MG63 (cell line): ENCODE measurements around the gene PDE6H. TPM values are rescaled to one million over a fixed set of nuclear protein-coding genes. Genes with fewer than 3 reads are reported as not detected.
A peak's percentile ranks its signal among the peaks of the same experiment; 100 is the strongest.

ENCODE experiments used
- DNase-seq: peaks from one replicate; pipeline ENCODE4 v3.0.0-alpha.2; 2020
- H3K27me3 ChIP-seq: fragments of 250-450 bp; sonication (Bioruptor Pico); 2 replicates; pipeline ENCODE4 v1.5.1; 2020; ENCODE audit warnings: mild to moderate bottlenecking, moderate library complexity
- H3K36me3 ChIP-seq: fragments of 250-450 bp; sonication (Bioruptor Pico); 2 replicates; pipeline ENCODE4 v1.5.1; 2020; ENCODE audit warnings: mild to moderate bottlenecking, moderate library complexity
- H3K4me3 ChIP-seq: fragments of 250-450 bp; sonication (Bioruptor Pico); 2 replicates; pipeline ENCODE4 v1.5.1; 2020; ENCODE audit warnings: mild to moderate bottlenecking, moderate library complexity
- H3K9me3 ChIP-seq: fragments of 250-450 bp; sonication (Bioruptor Pico); 2 replicates; pipeline ENCODE4 v1.5.1; 2020; ENCODE audit warnings: mild to moderate bottlenecking, moderate library complexity
- total RNA-seq: library from RNA; depleted of rRNA; stranded (reverse); fragments of >200 nt; shearing (Covaris generic); gene quantifications from 2 replicates; pipeline ENCODE4 v1.2.3, GENCODE V29; 2014; ENCODE audit warnings: low replicate concordance

The PDE6H gene
- total RNA-seq, 1 experiment from 2014 or later: not detected

GRCh38 chr12:14946861-14947260 is 26.0 kb upstream of the PDE6H start:
- no peak for DNase-seq
- Histone ChIP-seq H3K27me3 (no peaks in the 10 kb centered on the region), H3K36me3 (no peaks in the 10 kb centered on the region), H3K4me3 (no peak overlapping the region), H3K9me3 (no peaks in the 10 kb centered on the region)

- Histone ChIP-seq H3K4me3 (no peak overlapping the region), H3K36me3 (no peaks in the 10 kb centered on the region), H3K27me3 (no peaks in the 10 kb centered on the region), H3K9me3 (no peaks in the 10 kb centered on the region)
- DNase-seq: no peak
These were observed 24.2 kb upstream of the PDE6H start for GRCh38 chr12:14948672-14949071.

- Histone ChIP-seq H3K4me3 (no peak overlapping the region), H3K9me3 (no peaks in the 10 kb centered on the region), H3K27me3 (no peaks in the 10 kb centered on the region), H3K36me3 (no peaks in the 10 kb centered on the region)
- DNase-seq: no peak
These were observed 23.2 kb upstream of the PDE6H start for GRCh38 chr12:14949631-14950030.

GRCh38 chr12:14950421-14950820 is 22.4 kb upstream of the PDE6H start:
- DNase-seq: no peak
- no peaks in the 10 kb centered on the region for H3K27me3 ChIP-seq
- no peaks in the 10 kb centered on the region for H3K9me3 ChIP-seq
- H3K36me3 ChIP-seq: no peaks in the 10 kb centered on the region
- H3K4me3 ChIP-seq: no peak overlapping the region

- H3K9me3 ChIP-seq: no peaks in the 10 kb centered on the region
- H3K4me3 ChIP-seq: no peak overlapping the region
- H3K27me3 ChIP-seq: no peaks in the 10 kb centered on the region
- DNase-seq: no peak
- H3K36me3 ChIP-seq: no peaks in the 10 kb centered on the region
These were observed 21.7 kb upstream of the PDE6H start for GRCh38 chr12:14950982-14951746.

- no peaks in the 10 kb centered on the region for H3K27me3 ChIP-seq
- no peak overlapping the region for H3K4me3 ChIP-seq
- DNase-seq: no peak
- no peaks in the 10 kb centered on the region for H3K9me3 ChIP-seq
- H3K36me3 ChIP-seq: no peaks in the 10 kb centered on the region
These were observed 21.0 kb upstream of the PDE6H start for GRCh38 chr12:14951851-14952250.

- no peak overlapping the region for H3K4me3 ChIP-seq
- H3K27me3 ChIP-seq: no peaks in the 10 kb centered on the region
- no peaks in the 10 kb centered on the region for H3K36me3 ChIP-seq
- no peaks in the 10 kb centered on the region for H3K9me3 ChIP-seq
- DNase-seq: peak; percentile 57
These were observed 20.4 kb upstream of the PDE6H start for GRCh38 chr12:14952299-14952921.

GRCh38 chr12:14953752-14954151 is 19.1 kb upstream of the PDE6H start:
- no peaks in the 10 kb centered on the region for H3K36me3 ChIP-seq
- no peak for DNase-seq

GRCh38 chr12:14954269-14954668 is 18.6 kb upstream of the PDE6H start:
- Histone ChIP-seq H3K4me3 (no peak overlapping the region), H3K27me3 (no peaks in the 10 kb centered on the region), H3K36me3 (no peaks in the 10 kb centered on the region), H3K9me3 (no peaks in the 10 kb centered on the region)
- no peak for DNase-seq

More at GRCh38 chr12:14953752-14954151, 19.1 kb upstream of the PDE6H start:
- H3K27me3 ChIP-seq: no peaks in the 10 kb centered on the region
- H3K4me3 ChIP-seq: no peak overlapping the region
- no peaks in the 10 kb centered on the region for H3K9me3 ChIP-seq

GRCh38 chr12:14956024-14956891 is 16.6 kb upstream of the PDE6H start:
- H3K36me3 ChIP-seq: no peaks in the 10 kb centered on the region
- H3K9me3 ChIP-seq: no peaks in the 10 kb centered on the region
- DNase-seq: no peak
- no peak overlapping the region for H3K4me3 ChIP-seq
- H3K27me3 ChIP-seq: no peaks in the 10 kb centered on the region

- no peaks in the 10 kb centered on the region for H3K27me3 ChIP-seq
- no peaks in the 10 kb centered on the region for H3K9me3 ChIP-seq
- H3K36me3 ChIP-seq: no peaks in the 10 kb centered on the region
- H3K4me3 ChIP-seq: no peak overlapping the region
- no peak for DNase-seq
These were observed 15.9 kb upstream of the PDE6H start for GRCh38 chr12:14956905-14957304.

GRCh38 chr12:14957551-14958168 is 15.2 kb upstream of the PDE6H start:
- H3K4me3 ChIP-seq: no peak overlapping the region
- no peaks in the 10 kb centered on the region for H3K9me3 ChIP-seq
- H3K36me3 ChIP-seq: no peaks in the 10 kb centered on the region
- no peak for DNase-seq
- H3K27me3 ChIP-seq: no peaks in the 10 kb centered on the region

GRCh38 chr12:14958361-14959125 is 14.3 kb upstream of the PDE6H start:
- H3K9me3 ChIP-seq: no peaks in the 10 kb centered on the region
- H3K36me3 ChIP-seq: no peaks in the 10 kb centered on the region
- no peak for DNase-seq
- H3K27me3 ChIP-seq: no peaks in the 10 kb centered on the region
- no peak overlapping the region for H3K4me3 ChIP-seq

- Histone ChIP-seq H3K9me3 (no peaks in the 10 kb centered on the region), H3K4me3 (no peak overlapping the region), H3K27me3 (no peaks in the 10 kb centered on the region), H3K36me3 (no peaks in the 10 kb centered on the region)
- no peak for DNase-seq
These were observed 13.8 kb upstream of the PDE6H start for GRCh38 chr12:14959126-14959440.

- no peaks in the 10 kb centered on the region for H3K9me3 ChIP-seq
- no peak overlapping the region for H3K4me3 ChIP-seq
These were observed 13.4 kb upstream of the PDE6H start for GRCh38 chr12:14959463-14959862.

GRCh38 chr12:14959916-14960496 is 12.8 kb upstream of the PDE6H start:
- H3K36me3 ChIP-seq: no peaks in the 10 kb centered on the region
- no peak for DNase-seq
- H3K4me3 ChIP-seq: no peak overlapping the region
- no peaks in the 10 kb centered on the region for H3K9me3 ChIP-seq
- H3K27me3 ChIP-seq: no peaks in the 10 kb centered on the region

More at GRCh38 chr12:14959463-14959862, 13.4 kb upstream of the PDE6H start:
- no peaks in the 10 kb centered on the region for H3K36me3 ChIP-seq
- no peak for DNase-seq
- H3K27me3 ChIP-seq: no peaks in the 10 kb centered on the region
